Astrocyte of the cerebellum (primary cell): ENCODE data around the gene ZNF32.

Source experiments
- DNase-seq: peaks from one replicate; pipeline ENCODE4 v3.0.0-alpha.2; 2011; ENCODE audit warnings: low read depth
- H3K4me3 ChIP-seq: 2 replicates; pipeline ENCODE4 v1.5.1; 2011; ENCODE audit warnings: mild to moderate bottlenecking, low read depth, low read length, moderate library complexity
- CTCF ChIP-seq: IDR thresholded peaks from 2 replicates; pipeline ENCODE4 v1.5.1; 2012; ENCODE audit warnings: low read length, low read depth, moderate library complexity, mild to moderate bottlenecking; ENCODE audit errors: missing control alignments
- in situ Hi-C: cut with HindIII; loops from 2 replicates; pipeline ENCODE4 v1.10.0; 2017; ENCODE audit warnings: low sequenced_read_pairs

ZNF32 gene

GRCh38 chr10:43688348-43688892 lies 39.7 kb upstream of the ZNF32 start:
- no peak for DNase-seq
- H3K4me3 ChIP-seq, result no peak overlapping the region
- in situ Hi-C loops, result loop anchor here (25.0 kb wide), 1 partner anchor 1174 kb away; no protein-coding TSS in a partner anchor
- no peak for TF ChIP-seq CTCF

GRCh38 chr10:43687373-43687772 lies 38.7 kb upstream of the ZNF32 start:
- no peak overlapping the region for H3K4me3 ChIP-seq
- no peak for TF ChIP-seq CTCF
- no peak for DNase-seq
- in situ Hi-C loops, result loop anchor here (25.0 kb wide), 1 partner anchor 1175 kb away; no protein-coding TSS in a partner anchor

- no peak for DNase-seq
- TF ChIP-seq CTCF, result peak; percentile 21
- in situ Hi-C loops, result loop anchor here (25.0 kb wide), 1 partner anchor 1176 kb away; no protein-coding TSS in a partner anchor
- H3K4me3 ChIP-seq, result no peak overlapping the region
These were observed 37.7 kb upstream of the ZNF32 start for GRCh38 chr10:43686414-43686813.

- H3K4me3 ChIP-seq, result no peak overlapping the region
- no peak for TF ChIP-seq CTCF
- in situ Hi-C loops, result loop anchor here (25.0 kb wide), 1 partner anchor 1177 kb away; no protein-coding TSS in a partner anchor
- no peak for DNase-seq
These were observed 37.1 kb upstream of the ZNF32 start for GRCh38 chr10:43685744-43686143.

- no peak for TF ChIP-seq CTCF
- in situ Hi-C loops, result loop anchor here (25.0 kb wide), 1 partner anchor 1178 kb away; no protein-coding TSS in a partner anchor
- no peak overlapping the region for H3K4me3 ChIP-seq
- no peak for DNase-seq
These were observed 35.5 kb upstream of the ZNF32 start for GRCh38 chr10:43684292-43684559.

GRCh38 chr10:43683451-43684291 lies 35.0 kb upstream of the ZNF32 start:
- peak; percentile 50 for TF ChIP-seq CTCF
- no peak for DNase-seq
- no peak overlapping the region for H3K4me3 ChIP-seq
- in situ Hi-C loops, result loop anchor here (25.0 kb wide), 1 partner anchor 1179 kb away; no protein-coding TSS in a partner anchor
